PC-9 (cell line): ENCODE results near the gene A2ML1. TPM values are rescaled to one million over a fixed set of nuclear protein-coding genes. Genes with fewer than 3 reads are reported as not detected.

Experiments
- BruUV-seq: library from RNA; stranded (reverse); fragments of 400-500 nt; replicated peaks from 2 replicates; lab custom pipeline; 2021; lab: Mats Ljungman, UMichigan
- CTCF ChIA-PET: fragments of 300-600 bp; sonication (Branson Sonifier 250); formaldehyde crosslinking; loops from one replicate; lab custom pipeline; 2022; ENCODE audit warnings: antibody characterized with exemption; lab: Charles Lee
- POLR2A ChIA-PET: fragments of 300-600 bp; sonication (Branson Sonifier 250); formaldehyde crosslinking; loops from one replicate; lab custom pipeline; 2022; ENCODE audit warnings: antibody characterized with exemption; ENCODE audit not compliant: unreplicated experiment; lab: Charles Lee
- DNase-seq, 2 experiments: peaks; one replicate each; pipeline versions ENCODE4 v3.0.0 to v3.0.0-alpha.2; 2015 to 2022; ENCODE audit warnings: mixed read lengths in 1 of 2
- H2AFZ ChIP-seq: fragments of 200-600 bp; sonication (generic); 2 replicates; pipeline ENCODE4 v1.8.1; 2017; ENCODE audit warnings: antibody characterized with exemption
- H3F3A ChIP-seq: fragments of 200-600 bp; sonication (generic); 2 replicates; pipeline ENCODE4 v1.8.1; 2017; ENCODE audit warnings: antibody characterized with exemption, mild to moderate bottlenecking, low read depth; ENCODE audit not compliant: insufficient read depth
- H3K27ac ChIP-seq: fragments of 200-600 bp; sonication (generic); 2 replicates; pipeline ENCODE4 v1.6.1; 2016; ENCODE audit warnings: mixed run types
- H3K27me3 ChIP-seq: fragments of 200-600 bp; sonication (generic); 2 replicates; pipeline ENCODE4 v1.6.1; 2016; ENCODE audit warnings: low read depth, mixed run types; ENCODE audit not compliant: insufficient read depth
- H3K36me3 ChIP-seq: fragments of 200-600 bp; sonication (generic); 2 replicates; pipeline ENCODE4 v1.6.1; 2016; ENCODE audit warnings: low read depth, mixed run types
- H3K4me1 ChIP-seq: fragments of 200-600 bp; sonication (generic); replicated peaks from 2 replicates; pipeline ENCODE4 v1.6.1; 2016; ENCODE audit warnings: mixed run types; ENCODE audit not compliant: insufficient read depth
- H3K4me2 ChIP-seq: fragments of 200-600 bp; sonication (generic); 2 replicates; pipeline ENCODE4 v1.6.1; 2017; ENCODE audit warnings: mixed run types
- H3K4me3 ChIP-seq: fragments of 200-600 bp; sonication (generic); 2 replicates; pipeline ENCODE4 v1.6.1; 2016; ENCODE audit warnings: mixed run types
- H3K79me2 ChIP-seq: fragments of 200-600 bp; sonication (generic); 2 replicates; pipeline ENCODE4 v1.6.1; 2017; ENCODE audit warnings: low read depth, mixed run types
- H3K9me2 ChIP-seq: fragments of 200-600 bp; sonication (generic); 2 replicates; pipeline ENCODE4 v1.8.1; 2017; ENCODE audit warnings: mild to moderate bottlenecking; ENCODE audit not compliant: insufficient read depth
- H3K9me3 ChIP-seq: fragments of 200-600 bp; sonication (generic); 2 replicates; pipeline ENCODE4 v1.8.1; 2016; ENCODE audit warnings: low read depth; ENCODE audit not compliant: insufficient read depth
- H4K20me1 ChIP-seq: fragments of 200-600 bp; sonication (generic); 2 replicates; pipeline ENCODE4 v1.8.1; 2017; ENCODE audit not compliant: insufficient read depth
- CTCF ChIP-seq: fragments of 200-600 bp; sonication (generic); conservative IDR thresholded peaks from 2 replicates; pipeline ENCODE4 v1.6.1; 2017; ENCODE audit warnings: mixed run types, antibody characterized with exemption, mild to moderate bottlenecking, moderate library complexity
- EZH2 ChIP-seq: fragments of 200-600 bp; sonication (generic); IDR thresholded peaks from 2 replicates; pipeline ENCODE4 v1.8.0; 2017; ENCODE audit warnings: antibody characterized with exemption, low read depth
- intact Hi-C: fragments of 100-400 bp; cut with micrococcal nuclease; formaldehyde crosslinking; loops from one replicate; pipeline ENCODE4 v1.10.0; 2022; ENCODE audit not compliant: unreplicated experiment
- total RNA-seq: library from RNA; stranded (reverse); gene quantifications from 2 replicates; pipeline ENCODE4 v1.2.3, GENCODE V29; 2021

A2ML1 gene
- total RNA-seq, 1 experiment from 2014 or later, result 17.3 TPM

DNA sequence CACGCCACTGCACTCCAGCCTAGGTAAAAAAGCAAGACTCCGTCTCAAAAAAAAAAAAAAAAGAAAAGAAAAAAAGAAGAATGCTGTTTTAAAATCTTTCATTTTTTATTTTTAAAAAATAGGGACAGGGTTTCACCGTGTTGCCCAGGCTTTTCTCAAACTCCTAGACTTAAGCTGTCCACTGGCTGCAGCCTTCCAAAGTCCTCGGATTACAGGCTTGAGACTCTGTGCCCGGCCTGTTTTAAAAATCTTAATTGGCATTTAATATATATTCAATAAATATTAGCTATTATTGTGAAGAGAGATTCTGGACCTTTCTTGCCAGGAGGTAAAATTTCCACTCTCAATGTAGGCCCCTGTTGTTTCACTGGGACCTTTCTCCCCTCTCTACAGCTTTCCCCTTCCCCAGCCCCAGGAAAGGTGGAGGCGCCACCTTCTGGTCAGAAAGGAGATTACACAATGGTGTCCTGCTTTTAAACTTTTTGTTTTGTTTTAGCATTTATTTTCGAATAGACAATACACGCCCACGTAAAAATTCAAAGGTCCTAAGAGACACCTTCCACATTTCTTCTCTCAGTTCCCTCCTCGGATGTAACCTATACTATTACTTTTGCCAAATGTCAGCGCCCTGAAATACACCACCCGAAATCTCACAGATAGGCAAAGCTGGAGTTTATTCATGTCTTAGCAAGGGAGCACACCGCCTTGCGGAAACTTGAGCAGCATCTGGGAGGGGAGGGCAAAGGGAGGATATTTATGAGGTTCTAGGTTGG is 68.1 kb downstream of the A2ML1 start:
- Histone ChIP-seq H3F3A (no peaks in the 10 kb centered on the region), H3K4me2 (peak overlapping the region; percentile 72), H3K36me3 (no peaks in the 10 kb centered on the region), H3K27me3 (no peaks in the 10 kb centered on the region), H3K27ac (no peak overlapping the region), H3K4me3 (peak overlapping the region; percentile 43; the same call in 1 of the 2 replicates), H3K9me2 (no peaks in the 10 kb centered on the region), H2AFZ (no peak overlapping the region; the same call in 1 of the 2 replicates), H4K20me1 (no peaks in the 10 kb centered on the region), H3K9me3 (no peaks in the 10 kb centered on the region), H3K79me2 (no peaks in the 10 kb centered on the region), H3K4me1 (0 out of 2 replicates have a peak, but pooled peaks cover 3% of the 10 kb centered on the region)
- TF ChIP-seq CTCF, result peak; percentile 95
- TF ChIP-seq EZH2, result no peak
- peak in 1 of 2 experiments; percentile 63 for DNase-seq
- CTCF ChIA-PET, result interaction anchor here (0.5 to 2.1 kb wide), 11 partner anchors 11 to 272 kb away, joined by 3 to 27 read pairs (median 5); partner anchors contain the start of genes A2ML1, M6PR and PHC1
- POLR2A ChIA-PET, result interaction anchor here (0.6 to 0.7 kb wide), 3 partner anchors 24 to 280 kb away, joined by 3 to 15 read pairs (median 11); no protein-coding TSS in a partner anchor
- BruUV-seq, result no TSS peak
- intact Hi-C loops, result loop anchor here (1.0 to 2.0 kb wide), 4 partner anchors 110 to 232 kb away; no protein-coding TSS in a partner anchor

DNA sequence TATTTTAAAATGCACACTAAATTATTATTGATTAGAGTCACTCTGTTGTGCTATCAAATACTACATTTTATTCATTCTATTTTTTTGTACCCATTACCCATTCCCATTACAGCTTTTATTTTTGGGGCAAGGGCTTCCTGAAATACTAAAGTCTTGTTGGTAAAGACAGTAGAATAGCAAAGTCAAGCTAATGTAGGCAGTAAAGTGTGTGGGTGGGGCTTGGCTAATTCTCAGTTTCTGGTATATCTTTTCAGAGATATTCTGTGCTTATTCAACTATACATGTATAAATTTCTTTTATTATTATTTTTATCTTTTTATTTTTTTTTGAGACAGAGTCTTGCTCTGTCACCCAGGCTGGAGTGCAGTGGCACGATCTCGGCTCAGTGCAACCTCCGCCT is 69.6 kb downstream of the A2ML1 start:
- DNase-seq, result no peak
- Histone ChIP-seq H3K4me3 (no peak overlapping the region), H3K4me1 (0 out of 2 replicates have a peak, but pooled peaks cover 3% of the 10 kb centered on the region), H4K20me1 (no peaks in the 10 kb centered on the region), H3K36me3 (no peaks in the 10 kb centered on the region), H3K9me2 (no peaks in the 10 kb centered on the region), H3K79me2 (no peaks in the 10 kb centered on the region), H3K27ac (no peak overlapping the region), H3K9me3 (no peaks in the 10 kb centered on the region), H3K27me3 (no peaks in the 10 kb centered on the region), H3F3A (no peaks in the 10 kb centered on the region), H3K4me2 (no peak overlapping the region), H2AFZ (no peak overlapping the region)
- BruUV-seq, result no TSS peak
- TF ChIP-seq EZH2 (no peak), CTCF (no peak)
- ChIA-PET CTCF (no interaction called here), POLR2A (no interaction called here)
- intact Hi-C loops, result loop anchor here (2.0 kb wide), 1 partner anchor 147 kb away; no protein-coding TSS in a partner anchor

DNA sequence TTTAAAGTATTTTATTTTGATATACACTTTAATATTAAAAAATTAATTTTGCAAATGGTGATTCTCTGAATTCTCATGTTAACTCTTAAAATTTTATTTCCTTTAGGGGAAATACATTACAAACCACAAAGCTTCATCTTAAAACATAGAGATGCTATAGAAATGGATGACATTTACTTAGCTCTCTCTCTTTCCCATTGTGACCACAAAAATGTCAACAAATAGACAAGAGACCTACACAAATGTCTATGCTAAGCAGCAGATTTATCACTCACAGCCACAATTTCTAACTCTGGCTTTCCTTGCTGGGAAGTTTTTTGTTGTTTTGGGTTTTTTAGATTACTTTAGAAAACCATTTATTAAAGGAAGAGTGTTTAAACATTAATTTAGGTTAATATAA is 72.0 kb downstream of the A2ML1 start:
- H3K4me1 ChIP-seq, result 0 out of 2 replicates have a peak, but pooled peaks cover 3% of the 10 kb centered on the region
- H4K20me1 ChIP-seq, result no peaks in the 10 kb centered on the region
- no peak for DNase-seq
- H3K9me3 ChIP-seq, result no peaks in the 10 kb centered on the region
- no peaks in the 10 kb centered on the region for H3K36me3 ChIP-seq
- H3K27ac ChIP-seq, result no peak overlapping the region
- H3K4me2 ChIP-seq, result no peak overlapping the region
- no peaks in the 10 kb centered on the region for H3F3A ChIP-seq
- TF ChIP-seq CTCF (no peak), EZH2 (no peak)
- H3K79me2 ChIP-seq, result no peaks in the 10 kb centered on the region
- ChIA-PET CTCF (interaction anchor here (0.6 to 1.1 kb wide), 2 partner anchors 127 to 350 kb away, joined by 3 to 4 read pairs; no protein-coding TSS in a partner anchor), POLR2A (no interaction called here)
- intact Hi-C loops, result no loop called here
- no peak overlapping the region for H3K4me3 ChIP-seq
- no peaks in the 10 kb centered on the region for H3K9me2 ChIP-seq
- H2AFZ ChIP-seq, result no peak overlapping the region
- BruUV-seq, result no TSS peak
- no peaks in the 10 kb centered on the region for H3K27me3 ChIP-seq
